GM18507 (cell line): ENCODE measurements around the gene PCDHB14.
"Not testable (repeated sequence)": the region's sequence is repeated elsewhere in the genome, so short reads cannot be mapped to it uniquely, and the experiment has no call there.

ENCODE experiments used
- DNase-seq: peaks from one replicate; pipeline ENCODE4 v3.0.0; 2011; ENCODE audit warnings: low read depth; ENCODE audit not compliant: insufficient read length; ENCODE audit errors: extremely low spot score
- FAIRE-seq: peaks from 2 replicates; lab custom pipeline; 2011; peaks lifted over from hg19 to GRCh38; lab: Jason Lieb, UNC

The PCDHB14 gene

DNA sequence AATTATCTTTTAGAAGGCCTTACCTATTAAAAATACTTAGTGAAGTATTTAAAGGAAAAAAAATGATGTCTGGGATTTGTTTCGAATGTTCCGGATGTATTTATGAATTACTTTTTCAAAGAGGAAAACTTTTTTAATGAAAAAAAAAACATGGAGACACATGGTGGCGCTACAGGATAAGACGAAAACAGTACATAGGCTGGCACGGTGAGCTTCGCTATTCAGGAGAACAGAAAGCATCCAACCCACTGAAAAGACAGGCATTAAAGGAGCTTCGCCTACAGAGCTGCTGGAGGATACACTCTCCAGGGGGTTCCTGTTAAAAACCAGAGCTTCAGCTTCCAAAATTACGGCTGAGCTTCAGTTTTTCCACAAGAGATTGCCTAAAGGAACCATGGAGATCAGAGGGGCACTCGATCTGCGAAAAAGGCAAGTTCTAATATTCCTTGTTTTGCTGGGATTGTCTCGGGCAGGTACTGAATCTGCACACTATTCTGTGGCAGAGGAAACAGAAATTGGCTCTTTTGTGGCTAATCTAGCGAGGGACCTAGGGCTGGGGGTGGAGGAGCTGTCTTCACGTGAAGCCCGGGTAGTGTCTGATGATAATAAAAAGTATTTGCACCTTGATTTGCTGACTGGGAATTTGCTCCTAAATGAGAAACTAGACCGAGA is at the start of gene PCDHB14:
TSS of gene PCDHB14 (plus strand) at position 232 of the 672 bp plus-strand sequence. CDS start at position 395, 163 bp downstream.
- FAIRE-seq (no peak), DNase-seq (no peak)

DNA sequence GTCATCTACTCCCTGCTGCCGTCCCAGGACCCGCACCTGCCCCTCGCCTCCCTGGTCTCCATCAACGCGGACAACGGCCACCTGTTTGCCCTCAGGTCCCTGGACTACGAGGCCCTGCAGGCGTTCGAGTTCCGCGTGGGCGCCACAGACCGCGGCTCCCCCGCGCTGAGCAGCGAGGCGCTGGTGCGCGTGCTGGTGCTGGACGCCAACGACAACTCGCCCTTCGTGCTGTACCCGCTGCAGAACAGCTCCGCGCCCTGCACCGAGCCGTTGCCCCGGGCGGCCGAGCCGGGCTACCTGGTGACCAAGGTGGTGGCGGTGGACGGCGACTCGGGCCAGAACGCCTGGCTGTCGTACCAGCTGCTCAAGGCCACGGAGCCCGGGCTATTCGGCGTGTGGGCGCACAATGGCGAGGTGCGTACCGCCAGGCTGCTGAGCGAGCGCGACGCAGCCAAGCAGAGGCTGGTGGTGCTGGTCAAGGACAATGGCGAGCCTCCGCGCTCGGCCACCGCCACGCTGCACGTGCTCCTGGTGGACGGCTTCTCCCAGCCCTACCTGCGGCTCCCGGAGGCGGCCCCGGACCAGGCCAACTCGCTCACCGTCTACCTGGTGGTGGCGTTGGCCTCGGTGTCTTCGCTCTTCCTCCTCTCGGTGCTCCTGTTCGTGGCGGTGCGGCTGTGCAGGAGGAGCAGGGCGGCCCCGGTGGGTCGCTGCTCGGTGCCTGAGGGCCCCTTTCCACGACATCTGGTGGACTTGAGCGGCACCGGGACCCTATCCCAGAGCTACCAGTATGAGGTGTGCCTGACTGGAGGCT is 48.6 kb upstream of the PCDHB14 start:
- not testable (repeated sequence) for DNase-seq, FAIRE-seq

- no peak for FAIRE-seq
These were observed 47.2 kb upstream of the PCDHB14 start for GRCh38 chr5:141175933-141176332.

DNA sequence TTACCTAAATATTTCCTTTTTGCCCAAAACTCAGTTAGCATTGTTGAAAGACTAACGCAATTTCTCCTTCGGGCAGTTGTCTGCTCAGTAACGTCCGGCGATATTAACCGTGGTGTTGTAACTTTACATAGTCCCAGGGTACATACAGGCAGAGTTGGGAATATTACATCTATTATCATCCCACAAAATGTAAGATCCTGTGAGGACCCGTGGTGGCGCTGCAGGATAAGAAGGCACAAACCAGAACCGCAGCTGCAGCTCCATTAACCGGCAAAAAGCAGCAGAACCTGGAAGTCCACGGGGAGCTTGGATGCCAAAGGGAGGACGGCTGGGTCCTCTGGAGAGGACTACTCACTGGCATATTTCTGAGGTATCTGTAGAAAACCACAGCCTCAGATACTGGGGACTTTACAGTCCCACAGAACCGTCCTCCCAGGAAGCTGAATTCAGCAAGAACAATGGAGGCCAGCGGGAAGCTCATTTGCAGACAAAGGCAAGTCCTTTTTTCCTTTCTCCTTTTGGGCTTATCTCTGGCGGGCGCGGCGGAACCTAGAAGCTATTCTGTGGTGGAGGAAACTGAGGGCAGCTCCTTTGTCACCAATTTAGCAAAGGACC is 45.5 kb upstream of the PCDHB14 start, which contains the start of gene PCDHB8:
TSS of gene PCDHB8 (plus strand) at position 214 of the 615 bp plus-strand sequence. CDS start at position 459, 245 bp downstream.
- not testable (repeated sequence) for DNase-seq, FAIRE-seq

More at GRCh38 chr5:141175933-141176332, 47.2 kb upstream of the PCDHB14 start:
- no peak for DNase-seq

DNA sequence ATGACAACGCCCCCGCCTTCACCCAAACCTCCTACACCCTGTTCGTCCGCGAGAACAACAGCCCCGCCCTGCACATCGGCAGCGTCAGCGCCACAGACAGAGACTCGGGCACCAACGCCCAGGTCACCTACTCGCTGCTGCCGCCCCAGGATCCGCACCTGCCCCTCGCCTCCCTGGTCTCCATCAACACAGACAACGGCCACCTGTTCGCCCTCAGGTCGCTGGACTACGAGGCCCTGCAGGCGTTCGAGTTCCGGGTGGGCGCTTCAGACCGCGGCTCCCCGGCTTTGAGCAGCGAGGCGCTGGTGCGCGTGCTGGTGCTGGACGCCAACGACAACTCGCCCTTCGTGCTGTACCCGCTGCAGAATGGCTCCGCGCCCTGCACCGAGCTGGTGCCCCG is 43.8 kb upstream of the PCDHB14 start:
- FAIRE-seq, DNase-seq: not testable (repeated sequence)

DNA sequence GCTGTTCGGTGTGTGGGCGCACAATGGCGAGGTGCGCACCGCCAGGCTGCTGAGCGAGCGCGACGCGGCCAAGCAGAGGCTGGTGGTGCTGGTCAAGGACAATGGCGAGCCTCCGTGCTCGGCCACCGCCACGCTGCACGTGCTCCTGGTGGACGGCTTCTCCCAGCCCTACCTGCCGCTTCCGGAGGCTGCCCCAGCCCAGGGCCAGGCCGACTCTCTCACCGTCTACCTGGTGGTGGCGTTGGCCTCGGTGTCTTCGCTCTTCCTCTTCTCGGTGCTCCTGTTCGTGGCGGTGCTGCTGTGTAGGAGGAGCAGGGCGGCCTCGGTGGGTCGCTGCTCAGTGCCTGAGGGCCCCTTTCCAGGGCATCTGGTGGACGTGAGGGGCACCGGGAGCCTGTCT is 43.3 kb upstream of the PCDHB14 start:
- not testable (repeated sequence) for DNase-seq, FAIRE-seq

DNA sequence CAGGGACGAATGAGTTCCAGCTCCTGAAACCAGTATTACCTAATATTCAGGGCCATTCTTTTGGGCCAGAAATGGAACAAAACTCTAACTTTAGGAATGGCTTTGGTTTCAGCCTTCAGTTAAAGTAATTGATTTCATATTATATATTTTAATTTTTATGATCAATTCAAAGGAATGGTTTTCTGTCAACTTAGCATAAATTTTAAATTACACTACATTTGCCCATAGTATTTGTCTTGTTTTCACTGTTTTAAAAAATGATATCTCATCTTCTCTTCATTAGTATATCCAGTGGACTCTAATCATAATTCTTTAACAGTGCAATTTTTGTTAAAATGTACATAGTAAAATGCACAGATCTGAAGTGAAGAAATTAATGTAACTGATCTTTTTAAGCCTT is 42.8 kb upstream of the PCDHB14 start:
- FAIRE-seq (no peak), DNase-seq (no peak)

GRCh38 chr5:141182248-141182647 is 40.9 kb upstream of the PCDHB14 start, which contains the start of gene PCDHB16:
PCDHB16 (plus strand) TSS chr5:141182387; CDS start chr5:141182560, 173 bp downstream.
- DNase-seq: no peak
- FAIRE-seq: no peak

DNA sequence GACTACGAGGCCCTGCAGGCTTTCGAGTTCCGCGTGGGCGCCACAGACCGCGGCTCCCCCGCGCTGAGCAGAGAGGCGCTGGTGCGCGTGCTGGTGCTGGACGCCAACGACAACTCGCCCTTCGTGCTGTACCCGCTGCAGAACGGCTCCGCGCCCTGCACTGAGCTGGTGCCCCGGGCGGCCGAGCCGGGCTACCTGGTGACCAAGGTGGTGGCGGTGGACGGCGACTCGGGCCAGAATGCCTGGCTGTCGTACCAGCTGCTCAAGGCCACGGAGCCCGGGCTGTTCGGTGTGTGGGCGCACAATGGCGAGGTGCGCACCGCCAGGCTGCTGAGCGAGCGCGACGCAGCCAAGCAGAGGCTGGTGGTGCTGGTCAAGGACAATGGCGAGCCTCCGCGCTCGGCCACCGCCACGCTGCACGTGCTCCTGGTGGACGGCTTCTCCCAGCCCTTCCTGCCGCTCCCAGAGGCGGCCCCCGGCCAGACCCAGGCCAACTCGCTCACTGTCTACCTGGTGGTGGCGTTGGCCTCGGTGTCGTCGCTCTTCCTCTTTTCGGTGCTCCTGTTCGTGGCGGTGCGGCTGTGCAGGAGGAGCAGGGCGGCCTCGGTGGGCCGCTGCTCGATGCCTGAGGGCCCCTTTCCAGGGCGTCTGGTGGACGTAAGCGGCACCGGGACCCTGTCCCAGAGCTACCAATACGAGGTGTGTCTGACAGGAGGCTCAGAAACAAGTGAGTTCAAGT is 38.9 kb upstream of the PCDHB14 start:
- not testable (repeated sequence) for FAIRE-seq, DNase-seq

DNA sequence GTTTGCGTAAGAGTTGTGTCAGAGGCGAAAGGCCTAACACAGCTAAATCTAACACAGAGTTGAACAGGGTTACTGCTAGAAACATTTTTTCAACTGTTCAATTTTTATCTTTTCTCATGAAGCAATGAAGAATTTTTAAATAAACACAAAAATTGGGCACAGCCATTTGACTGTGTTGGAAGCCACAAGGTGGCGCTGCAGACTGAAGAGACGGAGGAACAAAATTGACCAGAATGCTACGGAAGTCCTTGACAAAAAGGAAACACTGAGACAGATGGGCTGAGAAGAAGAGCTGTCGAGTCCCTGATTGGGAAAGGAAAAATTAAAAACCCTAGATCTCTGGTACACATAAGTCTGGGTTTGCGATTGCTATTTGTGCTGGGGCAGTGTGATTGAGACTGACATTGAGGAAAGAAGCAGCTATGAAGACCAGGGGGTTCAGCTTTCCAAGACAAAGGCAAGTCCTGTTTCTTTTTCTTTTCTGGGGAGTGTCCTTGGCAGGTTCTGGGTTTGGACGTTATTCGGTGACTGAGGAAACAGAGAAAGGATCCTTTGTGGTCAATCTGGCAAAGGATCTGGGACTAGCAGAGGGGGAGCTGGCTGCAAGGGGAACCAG is 36.1 kb upstream of the PCDHB14 start, which contains the start of gene PCDHB9:
TSS of gene PCDHB9 (plus strand) at position 265 of the 616 bp plus-strand sequence. CDS start at position 423, 158 bp downstream.
- DNase-seq: no peak
- no peak for FAIRE-seq

DNA sequence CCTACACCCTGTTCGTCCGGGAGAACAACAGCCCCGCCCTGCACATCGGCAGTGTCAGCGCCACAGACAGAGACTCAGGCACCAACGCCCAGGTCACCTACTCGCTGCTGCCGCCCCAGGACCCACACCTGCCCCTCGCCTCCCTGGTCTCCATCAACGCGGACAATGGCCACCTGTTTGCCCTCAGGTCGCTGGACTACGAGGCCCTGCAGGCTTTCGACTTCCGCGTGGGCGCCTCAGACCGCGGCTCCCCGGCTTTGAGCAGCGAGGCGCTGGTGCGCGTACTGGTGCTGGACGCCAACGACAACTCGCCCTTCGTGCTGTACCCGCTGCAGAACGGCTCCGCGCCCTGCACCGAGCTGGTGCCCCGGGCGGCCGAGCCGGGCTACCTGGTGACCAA is 34.5 kb upstream of the PCDHB14 start:
- not testable (repeated sequence) for DNase-seq, FAIRE-seq

DNA sequence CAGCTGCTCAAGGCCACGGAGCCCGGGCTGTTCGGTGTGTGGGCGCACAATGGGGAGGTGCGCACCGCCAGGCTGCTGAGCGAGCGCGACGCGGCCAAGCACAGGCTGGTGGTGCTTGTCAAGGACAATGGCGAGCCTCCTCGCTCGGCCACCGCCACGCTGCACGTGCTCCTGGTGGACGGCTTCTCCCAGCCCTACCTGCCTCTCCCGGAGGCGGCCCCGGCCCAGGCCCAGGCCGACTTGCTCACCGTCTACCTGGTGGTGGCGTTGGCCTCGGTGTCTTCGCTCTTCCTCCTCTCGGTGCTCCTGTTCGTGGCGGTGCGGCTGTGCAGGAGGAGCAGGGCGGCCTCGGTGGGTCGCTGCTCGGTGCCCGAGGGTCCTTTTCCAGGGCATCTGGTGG is 34.0 kb upstream of the PCDHB14 start:
- not testable (repeated sequence) for DNase-seq, FAIRE-seq

- DNase-seq: no peak
- no peak for FAIRE-seq
These were observed 30.9 kb upstream of the PCDHB14 start, which contains the start of gene PCDHB10 for GRCh38 chr5:141192110-141192725. PCDHB10 (plus strand) TSS chr5:141192353; CDS start chr5:141192553, 200 bp downstream.

GRCh38 chr5:141194332-141194731 is 28.8 kb upstream of the PCDHB14 start:
- not testable (repeated sequence) for FAIRE-seq, DNase-seq

GRCh38 chr5:141196363-141196762 is 26.8 kb upstream of the PCDHB14 start:
- DNase-seq: no peak
- FAIRE-seq: no peak

DNA sequence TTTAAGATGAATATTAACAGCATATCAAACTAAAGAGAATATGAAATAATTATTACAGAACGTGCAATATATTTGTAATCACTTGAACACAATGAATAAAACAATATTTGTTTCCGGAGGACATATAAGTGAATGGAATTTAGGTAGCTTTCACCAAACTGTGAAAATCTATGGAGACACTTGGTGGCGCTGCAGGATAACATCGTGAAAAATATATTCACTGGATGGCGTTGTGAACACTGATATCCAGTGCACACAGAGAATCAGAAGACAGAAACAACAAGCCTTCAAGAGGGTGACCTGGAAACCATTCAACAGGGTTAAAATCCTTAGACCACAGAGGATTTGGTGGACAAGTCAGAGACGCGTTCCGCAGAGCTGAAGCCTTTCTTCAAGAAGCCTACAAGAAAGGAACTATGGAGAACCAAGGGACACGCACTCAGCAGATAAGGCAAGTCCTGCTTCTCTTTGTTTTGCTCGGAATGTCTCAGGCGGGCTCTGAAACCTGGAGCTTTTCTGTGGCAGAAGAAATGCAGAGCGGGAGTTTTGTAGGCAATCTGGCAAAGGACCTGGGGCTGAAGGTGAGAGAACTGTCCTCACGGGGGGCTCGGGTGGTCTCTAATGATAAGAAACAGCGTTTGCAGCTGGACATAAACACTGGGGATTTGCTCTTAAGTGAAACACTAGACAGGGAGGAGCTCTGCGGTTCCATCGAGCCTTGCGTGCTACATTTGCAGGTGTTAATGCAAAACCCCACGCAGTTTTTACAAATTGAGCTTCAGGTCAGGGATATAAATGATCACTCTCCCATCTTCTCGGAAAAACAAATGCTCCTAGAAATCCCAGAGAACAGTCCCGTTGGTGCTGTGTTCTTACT is 23.5 kb upstream of the PCDHB14 start, which contains the start of gene PCDHB11:
TSS of gene PCDHB11 (plus strand) at position 269 of the 877 bp plus-strand sequence. CDS start at position 417, 148 bp downstream.
- FAIRE-seq (no peak), DNase-seq (no peak)

GRCh38 chr5:141201126-141201525 is 22.0 kb upstream of the PCDHB14 start:
- not testable (repeated sequence) for DNase-seq, FAIRE-seq
